HUES6 (cell line): ENCODE data around the gene BOC.

Source experiments
- H3K27ac ChIP-seq: 2 replicates; pipeline ENCODE4 v1.7.0; 2013; ENCODE audit warnings: low read depth, mild to moderate bottlenecking, low read length, inconsistent platforms
- H3K27me3 ChIP-seq: 2 replicates; pipeline ENCODE4 v1.6.1; 2013; ENCODE audit warnings: low read length; ENCODE audit not compliant: control insufficient read depth, insufficient read depth
- H3K36me3 ChIP-seq: 2 replicates; pipeline ENCODE4 v1.6.1; 2013; ENCODE audit warnings: low read length; ENCODE audit not compliant: control insufficient read depth, insufficient read depth
- H3K4me1 ChIP-seq: 2 replicates; pipeline ENCODE4 v1.6.1; 2013; ENCODE audit warnings: low read length; ENCODE audit not compliant: control insufficient read depth, insufficient read depth
- H3K4me3 ChIP-seq: 2 replicates; pipeline ENCODE4 v1.5.1; 2013; ENCODE audit warnings: low read depth, low read length
- H3K9ac ChIP-seq: one replicate; pipeline ENCODE4 v1.6.1; 2013; ENCODE audit warnings: mild to moderate bottlenecking, low read length
- H3K9me3 ChIP-seq: 2 replicates; pipeline ENCODE4 v1.6.1; 2013; ENCODE audit warnings: low read depth, low read length; ENCODE audit not compliant: control insufficient read depth, insufficient read depth

Gene BOC

DNA sequence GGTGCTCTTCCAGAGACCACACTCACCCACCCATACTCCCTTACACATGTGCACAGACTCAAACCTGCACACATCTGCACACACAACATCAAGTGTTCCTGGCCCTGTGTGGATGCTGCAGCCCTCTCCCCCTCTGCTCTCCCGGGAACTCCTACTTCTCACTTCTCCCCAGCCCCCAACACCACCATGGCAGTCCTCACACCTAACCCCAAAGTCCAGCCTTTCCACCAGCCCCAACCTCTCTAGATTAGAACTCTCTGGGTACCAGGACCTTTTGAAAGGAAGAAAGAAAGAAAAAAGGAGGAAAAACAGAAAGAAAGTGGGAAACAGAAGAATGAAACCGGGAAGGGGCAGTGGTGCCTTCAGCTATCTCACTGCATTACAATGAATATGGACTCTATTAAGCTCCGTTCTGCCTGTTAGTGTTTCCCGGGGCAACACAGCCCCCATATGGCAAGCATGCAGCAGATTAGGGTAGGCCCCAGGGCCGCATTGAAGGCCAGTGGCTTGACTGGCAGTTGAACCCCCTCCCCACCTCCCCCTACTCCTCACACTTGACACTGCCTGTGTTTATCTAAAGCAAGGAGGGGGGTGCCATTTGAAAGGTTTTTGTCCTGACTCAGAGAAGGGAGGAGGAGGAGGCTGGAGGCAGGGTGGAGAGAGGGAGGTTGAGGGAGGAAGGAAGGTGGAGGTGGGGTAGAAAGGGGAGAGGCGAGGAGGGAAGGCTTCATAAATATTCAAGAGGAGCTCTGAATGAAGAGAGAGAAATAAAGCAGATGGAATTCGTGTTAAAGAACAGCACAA is 30.1 kb downstream of the BOC start:
- H3K36me3 ChIP-seq = no peaks in the 10 kb centered on the region

DNA sequence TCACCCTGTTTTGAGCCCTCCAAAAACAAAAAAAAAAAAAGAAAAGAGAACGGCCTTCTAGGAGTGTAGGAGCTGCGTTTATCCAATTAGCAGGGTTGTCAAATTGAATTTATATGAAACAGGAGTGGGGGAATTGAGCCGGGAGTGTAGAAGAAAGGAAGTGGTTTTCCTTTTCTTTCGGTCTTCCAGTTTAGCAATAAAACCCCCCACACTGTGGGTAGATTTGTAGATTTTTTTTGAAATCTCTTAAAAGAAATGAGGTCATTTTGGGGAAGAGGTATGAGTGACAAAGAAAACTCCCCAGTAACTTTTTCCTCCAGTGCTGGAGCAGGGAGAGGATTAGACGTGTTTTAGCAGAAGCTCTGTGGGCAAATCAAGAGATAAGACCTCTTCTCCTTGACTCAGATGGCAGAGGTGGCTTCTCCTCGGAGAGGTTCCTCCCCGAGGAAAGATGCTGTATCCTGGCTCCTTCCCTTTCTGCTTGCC is 30.8 kb downstream of the BOC start:
- no peaks in the 10 kb centered on the region for H3K36me3 ChIP-seq
- H3K4me1 ChIP-seq = peaks cover 53% of the 10 kb centered on the region
- H3K4me3 ChIP-seq = peak overlapping the region; percentile 26
- H3K27ac ChIP-seq = peak overlapping the region; percentile 28; the same call in 1 of the 2 replicates
- H3K9me3 ChIP-seq = no peaks in the 10 kb centered on the region
- H3K27me3 ChIP-seq = no peaks in the 10 kb centered on the region
- no peak overlapping the region for H3K9ac ChIP-seq

More for the DNA sequence above, 30.1 kb downstream of the BOC start:
- Histone ChIP-seq H3K9me3 (no peaks in the 10 kb centered on the region), H3K4me3 (peak overlapping the region; percentile 26; the same call in 1 of the 2 replicates), H3K27me3 (no peaks in the 10 kb centered on the region), H3K9ac (no peak overlapping the region), H3K27ac (peak overlapping the region; percentile 28; the same call in 1 of the 2 replicates), H3K4me1 (peaks cover 47% of the 10 kb centered on the region)

DNA sequence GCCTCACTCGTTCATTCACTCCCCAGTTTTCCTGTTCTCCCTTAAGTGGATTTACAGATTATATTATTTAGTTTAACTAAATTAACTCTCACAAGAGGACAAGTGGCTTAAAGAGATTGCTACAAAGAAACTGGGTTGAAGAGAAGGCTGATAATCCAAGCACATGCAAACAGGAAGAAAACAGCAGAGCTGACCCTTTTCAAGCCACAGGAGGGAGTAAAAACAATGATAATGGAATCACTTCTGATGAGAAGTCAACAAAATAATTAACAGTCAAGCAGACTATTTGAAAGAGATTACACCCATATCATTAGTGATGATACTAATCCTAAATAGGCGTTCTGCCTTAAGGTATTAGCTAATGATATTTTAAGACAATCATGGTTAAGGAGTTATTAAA is 31.7 kb downstream of the BOC start:
- H3K27me3 ChIP-seq = no peaks in the 10 kb centered on the region
- no peak overlapping the region for H3K4me3 ChIP-seq
- no peaks in the 10 kb centered on the region for H3K9me3 ChIP-seq
- H3K9ac ChIP-seq = no peak overlapping the region
- H3K4me1 ChIP-seq = peaks cover 57% of the 10 kb centered on the region
- no peaks in the 10 kb centered on the region for H3K36me3 ChIP-seq
- H3K27ac ChIP-seq = no peak overlapping the region

DNA sequence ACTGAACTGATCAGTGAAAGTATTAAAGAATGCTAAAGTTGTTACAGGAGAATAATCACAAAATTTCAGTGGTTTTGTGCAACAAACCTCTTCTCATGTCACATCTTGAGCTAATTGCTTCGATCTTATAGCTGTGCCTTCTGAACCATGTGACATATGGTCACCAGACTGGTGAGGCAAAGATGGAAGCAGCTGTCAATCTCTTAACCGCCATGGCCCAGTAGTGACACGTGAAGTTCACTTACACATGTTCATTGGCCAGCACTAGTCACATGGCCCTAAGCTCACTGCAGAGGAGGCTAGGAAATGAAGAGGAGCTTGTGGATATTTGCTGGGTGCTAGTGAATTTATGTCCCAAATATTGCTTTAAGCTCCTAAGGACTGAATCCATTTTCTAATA is 32.5 kb downstream of the BOC start:
- Histone ChIP-seq H3K9ac (no peak overlapping the region), H3K27ac (no peak overlapping the region), H3K4me3 (no peak overlapping the region), H3K36me3 (no peaks in the 10 kb centered on the region), H3K4me1 (peaks cover 57% of the 10 kb centered on the region), H3K9me3 (no peaks in the 10 kb centered on the region), H3K27me3 (no peaks in the 10 kb centered on the region)

DNA sequence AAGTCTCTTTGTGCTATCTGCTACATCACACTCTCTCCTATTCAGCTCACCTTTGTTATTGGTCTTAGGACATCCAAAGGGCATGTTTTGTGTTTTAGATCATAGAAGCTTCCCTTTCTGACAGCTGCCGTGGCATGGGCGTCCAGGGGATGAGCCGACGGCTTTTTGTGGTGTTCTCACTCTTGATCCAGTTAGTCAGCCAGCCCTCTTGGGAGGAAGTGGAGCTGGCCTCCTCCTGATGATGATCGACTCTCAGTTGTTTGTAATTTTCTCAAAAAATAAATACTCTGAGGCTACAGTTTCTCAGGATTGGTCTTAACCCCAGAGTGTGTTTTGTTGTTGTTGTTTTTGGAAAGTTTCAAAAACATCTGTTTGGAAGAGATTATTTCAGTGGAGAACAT is 34.4 kb downstream of the BOC start:
- Histone ChIP-seq H3K9ac (no peak overlapping the region), H3K27ac (no peak overlapping the region), H3K4me1 (peaks cover 49% of the 10 kb centered on the region), H3K36me3 (peaks cover 4% of the 10 kb centered on the region; the same call in 1 of the 2 replicates), H3K9me3 (no peaks in the 10 kb centered on the region), H3K27me3 (no peaks in the 10 kb centered on the region), H3K4me3 (no peak overlapping the region)

DNA sequence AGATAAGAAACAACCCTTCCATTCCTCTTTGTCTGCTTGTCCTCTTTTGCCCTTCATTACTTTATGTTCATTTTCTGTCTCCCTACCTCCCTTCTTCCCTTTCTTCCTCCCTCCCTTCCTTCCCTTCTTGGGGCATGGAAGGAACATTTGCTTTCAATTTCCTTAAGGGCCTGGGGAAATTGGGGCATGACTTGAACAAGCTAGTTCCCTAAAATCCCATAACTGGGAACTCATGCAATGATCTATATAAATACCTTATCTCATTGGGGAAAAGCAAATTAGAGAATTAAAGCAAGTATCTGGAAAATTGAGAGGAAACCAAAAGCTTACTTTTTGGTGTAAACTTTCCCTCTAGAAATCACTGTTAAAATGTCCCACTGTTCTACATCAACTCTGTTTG is 35.7 kb downstream of the BOC start:
- no peak overlapping the region for H3K27ac ChIP-seq
- no peaks in the 10 kb centered on the region for H3K27me3 ChIP-seq
- H3K9me3 ChIP-seq = no peaks in the 10 kb centered on the region
- no peak overlapping the region for H3K9ac ChIP-seq
- peaks cover 36% of the 10 kb centered on the region for H3K4me1 ChIP-seq
- no peak overlapping the region for H3K4me3 ChIP-seq
- H3K36me3 ChIP-seq = peaks cover 6% of the 10 kb centered on the region; the same call in 1 of the 2 replicates

DNA sequence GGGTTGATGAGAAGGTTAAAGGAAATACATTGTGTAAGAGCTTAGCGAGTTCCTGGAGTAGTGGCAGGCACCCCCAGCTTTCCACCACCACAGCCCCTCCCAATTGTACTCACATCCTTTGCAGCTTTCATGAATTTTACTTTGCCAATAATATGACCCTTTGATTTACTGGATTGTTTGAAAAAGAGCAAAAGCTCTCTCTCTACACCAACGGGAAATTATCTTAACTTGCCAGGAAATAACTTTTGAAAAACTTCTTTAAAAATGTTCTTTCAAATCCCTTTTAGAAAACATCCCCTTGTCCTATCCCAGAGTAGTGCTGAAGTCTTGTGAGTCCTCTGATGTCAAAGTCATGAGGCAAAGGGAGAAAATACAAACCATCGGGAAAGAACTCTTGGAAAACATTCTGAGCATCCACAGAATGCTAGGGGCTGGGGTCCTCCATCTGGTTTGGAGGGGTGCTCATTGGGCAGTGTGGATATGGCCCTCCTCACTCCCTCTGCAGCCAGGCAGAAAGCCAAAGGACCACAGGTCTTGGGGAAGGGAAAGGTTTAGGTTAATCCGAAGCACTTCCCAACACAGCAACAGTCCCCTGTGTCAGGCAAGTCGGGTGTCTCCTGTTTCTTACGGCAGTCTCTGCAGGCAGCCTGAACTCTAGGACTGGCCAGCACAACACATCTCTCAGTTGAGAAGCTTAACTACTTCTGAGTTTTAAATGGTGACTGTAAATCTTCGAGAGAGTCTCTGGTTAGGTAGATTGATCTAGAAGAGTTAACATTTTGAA is 36.5 kb downstream of the BOC start:
- Histone ChIP-seq H3K4me3 (no peak overlapping the region), H3K4me1 (peaks cover 28% of the 10 kb centered on the region), H3K9ac (no peak overlapping the region), H3K27ac (no peak overlapping the region), H3K27me3 (no peaks in the 10 kb centered on the region), H3K36me3 (peaks cover 6% of the 10 kb centered on the region; the same call in 1 of the 2 replicates), H3K9me3 (no peaks in the 10 kb centered on the region)

DNA sequence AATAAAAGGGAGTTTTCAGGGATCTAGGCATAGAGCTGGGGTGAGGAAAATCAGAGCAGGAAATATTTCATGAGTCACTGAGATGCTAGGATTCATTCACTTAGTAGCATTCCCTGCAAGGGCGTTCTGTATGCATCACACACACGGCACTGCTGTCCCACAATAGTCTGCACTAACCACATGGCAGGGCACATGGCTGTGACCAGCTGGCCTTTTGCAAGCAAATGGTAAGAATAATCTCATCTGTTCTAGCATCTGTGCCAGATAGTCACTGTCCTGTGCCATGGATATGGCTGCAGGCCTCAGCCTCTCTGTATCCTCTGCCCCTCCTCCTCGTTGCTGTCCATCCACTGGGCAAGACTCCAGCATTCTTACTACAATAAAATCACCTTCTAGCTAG is 37.8 kb downstream of the BOC start:
- Histone ChIP-seq H3K4me3 (no peak overlapping the region), H3K27me3 (no peaks in the 10 kb centered on the region), H3K4me1 (peaks cover 28% of the 10 kb centered on the region), H3K27ac (no peak overlapping the region), H3K9me3 (no peaks in the 10 kb centered on the region), H3K9ac (no peak overlapping the region), H3K36me3 (peaks cover 6% of the 10 kb centered on the region; the same call in 1 of the 2 replicates)

DNA sequence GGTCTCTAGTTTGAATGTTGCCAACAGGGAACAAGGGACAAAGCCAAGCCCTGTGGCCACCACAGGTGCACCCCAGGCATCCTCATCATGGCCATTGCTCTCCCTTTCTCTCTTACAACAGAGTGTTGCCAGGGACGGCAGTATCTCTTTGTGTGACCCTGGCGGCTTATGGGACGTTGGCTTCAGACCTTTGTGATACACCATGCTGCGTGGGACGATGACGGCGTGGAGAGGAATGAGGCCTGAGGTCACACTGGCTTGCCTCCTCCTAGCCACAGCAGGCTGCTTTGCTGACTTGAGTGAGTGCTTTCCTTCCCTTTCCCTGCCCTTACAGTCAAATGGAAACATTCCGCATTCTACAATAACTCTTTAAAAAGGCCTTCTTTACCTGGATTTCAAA is 38.2 kb downstream of the BOC start:
- Histone ChIP-seq H3K9me3 (no peaks in the 10 kb centered on the region), H3K4me3 (no peak overlapping the region), H3K27ac (no peak overlapping the region), H3K27me3 (no peaks in the 10 kb centered on the region), H3K9ac (no peak overlapping the region), H3K36me3 (peaks cover 6% of the 10 kb centered on the region; the same call in 1 of the 2 replicates), H3K4me1 (peaks cover 33% of the 10 kb centered on the region)

GRCh38 chr3:113250566-113250965 is 39.2 kb downstream of the BOC start:
- no peaks in the 10 kb centered on the region for H3K9me3 ChIP-seq
- H3K36me3 ChIP-seq = peaks cover 6% of the 10 kb centered on the region; the same call in 1 of the 2 replicates
- H3K4me1 ChIP-seq = peaks cover 30% of the 10 kb centered on the region
- no peak overlapping the region for H3K9ac ChIP-seq
- no peaks in the 10 kb centered on the region for H3K27me3 ChIP-seq
- no peak overlapping the region for H3K27ac ChIP-seq
- no peak overlapping the region for H3K4me3 ChIP-seq

DNA sequence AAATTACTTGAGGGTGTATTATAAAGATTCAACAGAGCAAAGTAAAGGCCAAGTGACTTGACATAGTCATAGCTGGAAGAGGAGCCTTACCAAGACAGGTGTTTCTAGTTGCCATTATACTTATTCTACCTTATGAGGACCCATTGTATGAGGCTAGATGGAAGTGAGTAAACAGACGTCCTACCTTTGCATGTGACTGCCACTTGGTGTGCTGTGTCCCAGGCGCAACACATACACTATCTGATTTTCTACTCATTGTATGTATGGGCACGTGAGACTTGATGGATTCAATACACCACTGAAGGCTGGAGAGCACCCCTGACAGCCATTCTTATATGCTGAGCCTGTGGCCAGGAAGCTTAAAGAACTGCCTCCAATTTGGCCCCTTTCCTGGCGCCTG is 40.5 kb downstream of the BOC start:
- H3K4me3 ChIP-seq = no peak overlapping the region
- H3K36me3 ChIP-seq = peaks cover 6% of the 10 kb centered on the region; the same call in 1 of the 2 replicates
- H3K27ac ChIP-seq = no peak overlapping the region
- no peak overlapping the region for H3K9ac ChIP-seq
- peaks cover 20% of the 10 kb centered on the region for H3K4me1 ChIP-seq
- no peaks in the 10 kb centered on the region for H3K27me3 ChIP-seq
- no peaks in the 10 kb centered on the region for H3K9me3 ChIP-seq
